HG02763 (cell line): ENCODE measurements around the gene EFNB2.

Source experiments
- ATAC-seq: cut with Tn5 transposase; IDR thresholded peaks from one replicate; pipeline ENCODE4 v1.9.1; 2021; ENCODE audit warnings: mild to moderate bottlenecking, moderate library complexity; ENCODE audit not compliant: unreplicated experiment

Gene EFNB2

GRCh38 chr13:106535552-106536243, at the start of gene EFNB2:
TSS of gene EFNB2 (minus strand) at chr13:106535662. CDS start at chr13:106534964, 698 bp downstream.
- peak; percentile 98 for ATAC-seq

DNA sequence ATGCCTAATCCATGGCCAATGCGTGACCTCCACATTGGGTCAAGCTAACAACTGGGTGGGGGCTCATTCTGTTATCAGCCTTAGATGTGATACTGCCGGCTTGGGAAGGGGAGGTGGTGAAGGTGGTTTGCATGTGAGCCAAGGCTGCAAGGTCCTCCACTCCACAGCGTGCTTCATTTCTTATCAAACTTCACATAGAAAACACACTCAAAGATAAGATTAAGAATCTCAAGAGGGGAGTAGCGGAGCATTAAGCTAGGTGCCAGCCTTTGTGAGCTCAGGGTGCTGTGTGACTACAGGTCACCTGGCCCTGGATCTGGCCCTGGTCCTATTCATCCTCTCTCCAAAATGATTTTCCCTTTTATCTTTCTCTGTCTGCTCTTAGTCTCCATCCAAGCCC, 45.8 kb upstream of the EFNB2 start:
- no peak for ATAC-seq

GRCh38 chr13:106575896-106576295, 40.4 kb upstream of the EFNB2 start:
- ATAC-seq, result no peak

DNA sequence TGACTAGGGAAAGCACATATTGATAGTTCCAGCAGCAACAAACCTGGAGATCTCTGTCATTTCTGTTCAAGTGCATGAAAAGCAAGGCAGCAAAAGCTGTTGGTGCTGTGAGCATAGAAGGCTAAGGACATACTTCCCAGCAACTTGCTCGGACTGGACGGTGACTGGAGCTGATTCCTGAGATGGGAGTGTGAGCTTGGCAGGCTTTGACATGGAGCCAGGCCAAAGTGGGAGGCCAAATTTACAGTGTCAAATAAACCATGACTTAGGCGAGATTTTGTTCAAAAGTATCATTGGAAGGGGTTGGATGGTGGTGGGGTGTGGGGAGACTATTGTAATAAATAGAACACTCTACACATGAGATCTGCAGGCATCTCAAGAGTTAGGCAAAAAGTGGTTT, 38.4 kb upstream of the EFNB2 start:
- ATAC-seq, result no peak

- ATAC-seq, result no peak
Observed at GRCh38 chr13:106573284-106573846, 37.9 kb upstream of the EFNB2 start.

- ATAC-seq, result peak; percentile 20
Observed at GRCh38 chr13:106570299-106570852, 34.9 kb upstream of the EFNB2 start.

DNA sequence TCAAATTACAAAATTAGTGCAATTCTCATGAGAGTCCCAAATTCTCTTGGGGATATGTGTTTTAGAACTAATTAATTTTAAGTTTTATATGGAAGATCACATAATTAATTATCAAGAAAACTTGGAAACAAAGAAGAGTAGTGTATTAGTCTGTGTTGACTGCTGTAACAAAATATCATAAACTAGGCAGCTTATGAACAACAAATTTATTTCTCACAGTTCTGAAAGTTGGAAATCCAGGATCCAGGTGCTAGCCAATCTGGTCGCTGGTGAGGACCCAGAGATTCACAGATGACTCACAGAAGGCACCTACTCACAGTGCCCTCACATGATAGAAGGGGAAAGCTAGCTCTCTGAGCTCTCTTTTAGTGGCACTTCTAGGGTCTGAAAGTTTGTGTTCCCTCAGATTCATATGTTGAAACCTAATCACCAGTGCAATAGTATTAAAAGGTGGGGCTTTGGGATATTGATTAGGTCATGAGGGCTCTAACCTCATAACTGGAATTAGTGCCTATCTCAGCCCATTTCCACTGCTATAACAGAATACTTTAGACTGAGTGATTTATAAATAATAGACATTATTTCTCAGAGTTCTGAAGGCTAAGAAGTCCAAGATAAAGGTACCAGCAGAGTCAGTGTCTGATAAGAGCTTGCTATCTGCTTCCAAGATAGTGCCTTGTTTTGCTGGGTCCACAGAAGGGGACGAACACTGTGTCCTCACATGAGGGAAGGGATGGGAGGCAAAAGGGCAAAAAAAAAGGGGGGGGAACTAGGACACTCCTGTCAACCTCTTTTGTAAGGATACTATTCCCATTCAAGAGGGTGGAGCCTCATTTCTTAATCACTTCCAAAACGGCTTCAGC, 34.0 kb upstream of the EFNB2 start:
- no peak for ATAC-seq

- peak; percentile 30 for ATAC-seq
Observed at GRCh38 chr13:106568299-106569003, 33.0 kb upstream of the EFNB2 start.

DNA sequence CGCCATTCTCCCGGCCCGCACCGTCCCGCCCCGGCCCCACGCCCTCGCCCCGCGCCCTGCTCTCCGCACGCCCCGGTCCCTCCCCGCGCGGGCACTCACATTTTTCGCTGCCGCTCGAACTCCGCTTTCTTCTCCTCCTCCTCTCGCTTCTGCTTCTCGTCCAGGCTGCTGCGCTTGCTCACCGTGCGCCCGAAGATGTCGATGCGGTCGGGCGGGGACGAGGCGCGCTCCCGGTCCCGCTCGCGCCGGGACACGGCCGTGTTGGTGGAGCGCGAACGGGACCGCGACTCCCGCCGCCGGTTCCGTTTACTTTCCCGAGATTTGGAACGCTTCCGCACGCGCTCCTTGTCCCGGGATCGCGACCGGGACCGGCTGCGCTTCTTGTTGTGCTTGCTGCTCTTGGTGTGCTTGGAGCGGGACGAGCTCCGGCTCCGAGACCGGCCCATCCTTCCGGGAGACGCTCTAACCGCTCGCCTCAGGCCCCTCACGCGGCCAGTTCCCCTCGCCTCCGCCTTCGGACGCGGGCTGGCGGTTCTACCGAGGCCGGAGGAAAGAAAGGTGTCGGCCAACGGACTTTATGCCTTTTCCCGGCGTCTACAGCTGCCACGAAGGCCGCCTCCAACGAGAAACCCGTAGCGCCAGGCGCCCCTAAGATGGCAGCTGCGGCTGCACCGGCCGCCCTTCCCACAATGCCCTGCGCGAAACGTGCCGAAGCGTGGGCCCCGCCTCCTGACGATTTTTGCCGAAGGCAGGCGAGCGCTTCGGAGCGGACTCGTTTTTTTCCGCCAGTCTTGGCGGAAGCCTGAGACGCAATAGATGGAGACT, 32.2 kb upstream of the EFNB2 start, which contains the start of gene ARGLU1:
Gene ARGLU1, minus strand, starts transcription at position 664 of the 825 bp plus-strand sequence. Its CDS starts 218 bp downstream, at position 446.
- peak; percentile 70 for ATAC-seq

DNA sequence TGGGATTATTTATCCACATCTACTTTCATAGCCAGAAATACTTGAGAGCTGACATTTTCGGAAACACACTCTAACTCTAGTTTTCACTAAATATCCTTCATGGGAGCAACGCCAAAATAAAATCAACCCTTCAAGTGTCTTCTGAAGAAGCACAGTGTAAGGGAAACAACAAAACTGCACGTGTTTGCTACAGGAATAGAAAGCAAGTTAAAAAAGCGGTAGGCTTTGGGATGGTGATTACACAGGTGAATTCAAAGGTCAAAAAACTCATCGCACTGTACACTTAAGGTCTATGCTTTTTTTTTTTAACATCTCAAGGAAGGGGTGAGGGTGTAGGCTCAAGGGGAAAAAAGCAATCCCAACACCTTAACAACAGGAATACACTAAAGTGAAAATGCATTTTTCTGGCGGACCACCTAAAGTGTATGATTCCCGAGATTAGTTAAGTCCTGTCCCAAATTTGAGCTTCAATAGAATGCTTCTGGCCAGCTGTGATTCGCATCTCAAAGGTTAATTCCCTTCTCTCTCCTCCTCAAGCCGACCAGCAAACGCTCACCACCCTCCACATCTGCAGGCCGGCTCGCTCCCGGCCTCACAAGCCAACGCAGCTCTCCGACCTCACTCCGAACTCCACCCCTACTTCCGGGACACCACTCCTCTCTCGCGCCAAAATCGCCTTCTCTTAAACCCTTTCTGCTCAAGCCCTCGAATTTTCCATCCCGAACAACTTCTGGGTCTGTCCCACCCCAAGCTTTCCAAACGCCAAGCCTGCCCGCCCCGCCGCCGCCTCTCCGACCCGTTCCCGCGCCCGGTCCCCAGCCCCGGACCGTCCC, 31.4 kb upstream of the EFNB2 start:
- peak; percentile 43 for ATAC-seq

- ATAC-seq, result no peak
Observed at GRCh38 chr13:106565127-106565775, 29.8 kb upstream of the EFNB2 start.

- no peak for ATAC-seq
Observed at GRCh38 chr13:106562301-106562700, 26.8 kb upstream of the EFNB2 start.

GRCh38 chr13:106561551-106562170, 26.2 kb upstream of the EFNB2 start:
- ATAC-seq, result peak; percentile 84

GRCh38 chr13:106560821-106561220, 25.4 kb upstream of the EFNB2 start:
- ATAC-seq, result no peak

- no peak for ATAC-seq
Observed at GRCh38 chr13:106558527-106558926, 23.1 kb upstream of the EFNB2 start.

GRCh38 chr13:106555631-106556328, 20.3 kb upstream of the EFNB2 start:
- ATAC-seq, result no peak

DNA sequence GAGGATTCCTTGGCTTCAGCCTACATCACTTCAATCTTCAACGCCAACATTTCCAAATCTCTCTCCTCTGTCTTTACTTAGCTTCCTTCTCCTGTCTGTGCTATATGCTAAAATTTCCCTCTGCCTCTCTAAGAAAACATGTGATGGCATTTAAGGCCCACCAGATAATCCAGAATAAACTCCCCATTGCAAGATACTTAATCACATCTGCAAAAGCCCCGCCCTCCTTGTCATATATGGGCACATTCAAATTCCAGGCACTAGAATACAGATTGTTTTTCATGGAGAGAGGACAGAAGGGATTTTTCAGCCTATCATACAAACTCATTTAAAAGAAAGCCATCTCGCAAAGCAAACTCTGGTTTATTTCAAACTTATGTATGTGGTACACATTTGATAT, 16.3 kb upstream of the EFNB2 start:
- ATAC-seq, result no peak
